Gastrocnemius medialis (tissue), 4 donors: ENCODE data around the gene BACE2. TPM values are rescaled to one million over a fixed set of nuclear protein-coding genes. Genes with fewer than 3 reads are reported as not detected.

Source experiments
- ATAC-seq, 2 donors: fragments of 150-250 bp; one replicate each; pipeline ENCODE4 v1.9.1; 2016
- DNase-seq, 2 donors: peaks; one replicate each; pipeline ENCODE4 v3.0.0-alpha.2; 2019
- H3K27ac ChIP-seq, 4 donors: fragments of 200-600 bp; sonication (generic); 1 replicate in 1 of 4; 2 replicates in 3 of 4; pipeline ENCODE4 v1.5.1; 2016 to 2018; ENCODE audit warnings: mild to moderate bottlenecking in 2 of 4, moderate library complexity in 1 of 4
- H3K27me3 ChIP-seq, 3 donors: fragments of 200-600 bp; sonication (generic) in 2 of 3; 1 replicate in 1 of 3; 2 replicates in 2 of 3; pipeline versions ENCODE4 v1.5.1 to v1.6.0; 2016 to 2019; ENCODE audit warnings: mild to moderate bottlenecking in 1 of 3, moderate library complexity in 1 of 3
- H3K36me3 ChIP-seq, 2 donors: fragments of 200-600 bp; sonication (generic) in 1 of 2; one replicate each; pipeline ENCODE4 v1.5.1; 2017 to 2018
- H3K4me1 ChIP-seq, 2 donors: fragments of 200-600 bp; sonication (generic) in 1 of 2; one replicate each; pipeline ENCODE4 v1.5.1; 2016 to 2017; ENCODE audit warnings: mild to moderate bottlenecking in 2 of 2
- H3K4me3 ChIP-seq, 4 donors: fragments of 200-600 bp; sonication (generic) in 3 of 4; 1 replicate in 1 of 4; 2 replicates in 3 of 4; pipeline ENCODE4 v1.5.1; 2016 to 2019; ENCODE audit warnings: mild to moderate bottlenecking in 2 of 4
- H3K9me3 ChIP-seq, 3 donors: fragments of 200-600 bp; sonication (generic) in 2 of 3; 1 replicate in 1 of 3; 2 replicates in 2 of 3; pipeline ENCODE4 v1.5.1; 2016 to 2019
- POLR2A ChIP-seq, 2 donors: fragments of 450-650 bp; IDR thresholded peaks; one replicate each; pipeline ENCODE4 v1.6.1; 2017; ENCODE audit warnings: antibody characterized with exemption in 2 of 2, mild to moderate bottlenecking in 2 of 2, moderate library complexity in 2 of 2
- in situ Hi-C, 4 donors: fragments of 200-750 bp; cut with MboI; loops; one replicate each; pipeline versions ENCODE4 v1.15.0 to v1.8.0; 2017; ENCODE audit warnings: low sequenced_read_pairs in 4 of 4
- intact Hi-C: fragments of 100-400 bp; cut with DNase I; formaldehyde crosslinking; loops from one replicate; pipeline ENCODE4 v1.15.1; 2023; ENCODE audit warnings: low total_unique reads
- total RNA-seq, 4 donors: library from RNA; depleted of rRNA; stranded (reverse); fragments of >200 nt; gene quantifications; one replicate each; pipeline versions ENCODE4 v1.1.0 to v1.2.3, GENCODE V29; 2016
- TF ChIP-seq, protein P1 (sequence below), 5 experiments: fragments of 450-650 bp in 3 of 5; fragments of 200-600 bp in 2 of 5; sonication (generic) in 2 of 5; IDR thresholded peaks in 4 of 5; conservative IDR thresholded peaks in 1 of 5; 1 replicate in 4 of 5; 2 replicates in 1 of 5; pipeline ENCODE4 v1.5.1; 2016 to 2019; ENCODE audit warnings: antibody characterized with exemption in 5 of 5, mild to moderate bottlenecking in 3 of 5, moderate library complexity in 3 of 5

BACE2 gene
- total RNA-seq, 4 donors from 2014 or later = 7.5 to 17.5 (median 9.3) TPM

DNA sequence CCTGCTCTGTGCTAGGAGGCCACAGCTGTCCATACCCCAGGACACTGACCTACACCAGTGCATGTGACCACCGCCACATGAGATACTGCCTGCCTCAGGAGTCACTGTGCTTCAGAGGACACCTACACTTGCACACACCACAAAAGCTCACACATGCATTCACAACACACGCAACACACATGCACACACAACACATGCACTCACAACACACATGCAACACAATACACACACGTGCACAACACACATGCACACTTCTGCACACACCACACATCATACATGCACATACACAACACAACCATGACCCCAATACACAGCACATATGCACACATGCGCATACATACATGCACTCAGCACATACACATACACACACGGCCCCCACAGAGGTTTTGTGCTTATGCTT lies 28.7 kb upstream of the BACE2 start:
- TF ChIP-seq, protein P1, sequence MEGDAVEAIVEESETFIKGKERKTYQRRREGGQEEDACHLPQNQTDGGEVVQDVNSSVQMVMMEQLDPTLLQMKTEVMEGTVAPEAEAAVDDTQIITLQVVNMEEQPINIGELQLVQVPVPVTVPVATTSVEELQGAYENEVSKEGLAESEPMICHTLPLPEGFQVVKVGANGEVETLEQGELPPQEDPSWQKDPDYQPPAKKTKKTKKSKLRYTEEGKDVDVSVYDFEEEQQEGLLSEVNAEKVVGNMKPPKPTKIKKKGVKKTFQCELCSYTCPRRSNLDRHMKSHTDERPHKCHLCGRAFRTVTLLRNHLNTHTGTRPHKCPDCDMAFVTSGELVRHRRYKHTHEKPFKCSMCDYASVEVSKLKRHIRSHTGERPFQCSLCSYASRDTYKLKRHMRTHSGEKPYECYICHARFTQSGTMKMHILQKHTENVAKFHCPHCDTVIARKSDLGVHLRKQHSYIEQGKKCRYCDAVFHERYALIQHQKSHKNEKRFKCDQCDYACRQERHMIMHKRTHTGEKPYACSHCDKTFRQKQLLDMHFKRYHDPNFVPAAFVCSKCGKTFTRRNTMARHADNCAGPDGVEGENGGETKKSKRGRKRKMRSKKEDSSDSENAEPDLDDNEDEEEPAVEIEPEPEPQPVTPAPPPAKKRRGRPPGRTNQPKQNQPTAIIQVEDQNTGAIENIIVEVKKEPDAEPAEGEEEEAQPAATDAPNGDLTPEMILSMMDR (IDR thresholded peaks at IDR 0.05 in 4 of 5, conservative IDR thresholded peaks at IDR 0.05 in 1 of 5) = no peak
- no peak for TF ChIP-seq POLR2A (IDR thresholded peaks at IDR 0.05)
- Histone ChIP-seq H3K27ac (no peak overlapping the region), H3K36me3 (no peaks in the 10 kb centered on the region), H3K27me3 (no peaks in the 10 kb centered on the region), H3K9me3 (no peaks in the 10 kb centered on the region), H3K4me3 (no peak overlapping the region), H3K4me1 (no peaks in the 10 kb centered on the region)
- intact Hi-C loops (no loop called here), in situ Hi-C loops (no loop called here)
- no peak for DNase-seq
- ATAC-seq = no peak

GRCh38 chr21:41139951-41140350 lies 28.0 kb upstream of the BACE2 start:
- no peaks in the 10 kb centered on the region for H3K4me1 ChIP-seq
- H3K27me3 ChIP-seq = no peaks in the 10 kb centered on the region
- TF ChIP-seq, protein P1 (IDR thresholded peaks at IDR 0.05 in 4 of 5, conservative IDR thresholded peaks at IDR 0.05 in 1 of 5) = no peak
- no peak for TF ChIP-seq POLR2A (IDR thresholded peaks at IDR 0.05)
- H3K27ac ChIP-seq = no peak overlapping the region
- no peak overlapping the region for H3K4me3 ChIP-seq
- DNase-seq (no peak), ATAC-seq (no peak)
- intact Hi-C loops (no loop called here), in situ Hi-C loops (no loop called here)
- H3K36me3 ChIP-seq = no peaks in the 10 kb centered on the region
- no peaks in the 10 kb centered on the region for H3K9me3 ChIP-seq

DNA sequence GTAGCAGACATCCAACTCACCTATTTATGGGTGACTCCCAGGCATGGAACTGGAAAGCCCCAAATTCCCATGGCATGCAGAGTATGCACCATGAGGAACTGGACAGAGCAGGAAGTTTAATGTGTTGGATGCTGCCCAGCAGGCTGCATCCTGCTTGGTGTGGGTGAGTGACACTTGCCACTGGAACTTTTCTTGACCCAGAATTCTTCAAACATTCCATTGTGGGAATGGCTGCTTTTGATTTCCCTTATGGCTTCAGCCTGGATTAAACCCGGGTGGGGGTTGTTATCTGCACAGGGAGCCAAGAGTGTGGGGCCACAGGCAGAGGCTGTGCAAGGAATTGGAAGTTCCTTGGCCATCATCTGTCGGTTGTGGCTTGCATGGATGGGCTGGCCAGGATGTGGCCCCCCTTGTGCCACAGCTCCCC lies 26.9 kb upstream of the BACE2 start:
- TF ChIP-seq POLR2A (IDR thresholded peaks at IDR 0.05) = no peak
- TF ChIP-seq, protein P1 (IDR thresholded peaks at IDR 0.05 in 4 of 5, conservative IDR thresholded peaks at IDR 0.05 in 1 of 5) = no peak

DNA sequence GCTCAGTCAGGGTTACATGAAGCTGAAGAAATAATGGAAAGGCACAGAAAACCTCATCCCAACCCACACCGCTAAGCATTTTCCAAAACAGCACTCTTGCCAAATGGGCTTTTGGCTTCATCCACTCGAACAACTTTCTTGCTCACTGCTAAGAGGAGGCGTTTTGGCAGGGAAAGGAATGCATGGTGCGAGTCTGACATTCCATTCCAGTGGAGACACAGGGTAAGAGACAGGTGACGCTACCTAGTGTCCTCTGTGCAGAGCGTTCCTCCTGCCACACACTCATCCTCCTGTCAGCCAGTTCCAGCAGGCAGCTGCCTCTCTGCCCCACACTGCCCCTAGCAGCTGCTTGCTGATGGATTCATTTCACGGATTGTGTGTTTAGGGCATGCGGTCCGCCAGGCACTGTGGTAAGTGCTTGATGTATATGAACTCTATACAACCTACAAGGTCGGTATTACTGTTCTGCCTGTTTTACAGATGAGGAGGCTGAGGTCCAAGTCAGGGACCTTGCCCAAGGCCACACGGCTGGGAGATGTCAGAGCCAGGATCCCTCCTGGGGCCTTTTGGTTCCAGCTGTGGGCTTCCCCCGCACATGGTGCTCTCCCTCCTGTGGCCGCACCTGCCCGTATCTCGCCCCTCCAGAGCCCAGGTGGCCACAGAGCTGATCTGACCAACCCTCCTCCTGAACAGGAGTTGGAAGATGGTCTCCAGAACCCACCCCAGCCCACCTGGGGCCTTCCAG lies 25.7 kb upstream of the BACE2 start:
- H3K27me3 ChIP-seq = no peaks in the 10 kb centered on the region
- H3K36me3 ChIP-seq = no peaks in the 10 kb centered on the region
- TF ChIP-seq POLR2A (IDR thresholded peaks at IDR 0.05) = no peak
- TF ChIP-seq, protein P1 (IDR thresholded peaks at IDR 0.05 in 4 of 5, conservative IDR thresholded peaks at IDR 0.05 in 1 of 5) = no peak
- no peaks in the 10 kb centered on the region for H3K4me1 ChIP-seq
- in situ Hi-C loops = no loop called here
- intact Hi-C loops = no loop called here
- no peak overlapping the region for H3K27ac ChIP-seq
- DNase-seq (no peak), ATAC-seq (peak in 1 of 2 donors; percentile 56)
- no peaks in the 10 kb centered on the region for H3K9me3 ChIP-seq
- no peak overlapping the region for H3K4me3 ChIP-seq

More for the DNA sequence above, 26.9 kb upstream of the BACE2 start:
- in situ Hi-C loops (no loop called here), intact Hi-C loops (no loop called here)
- DNase-seq (no peak), ATAC-seq (no peak)
- Histone ChIP-seq H3K36me3 (no peaks in the 10 kb centered on the region), H3K4me3 (no peak overlapping the region), H3K27me3 (no peaks in the 10 kb centered on the region), H3K27ac (no peak overlapping the region), H3K4me1 (no peaks in the 10 kb centered on the region), H3K9me3 (no peaks in the 10 kb centered on the region)
